Colonic mucosa (tissue), 4 donors: ENCODE measurements around the gene ELAPOR1. TPM values are rescaled to one million over a fixed set of nuclear protein-coding genes. Genes with fewer than 3 reads are reported as not detected.

Experiments used
- DNase-seq: peaks from one replicate; pipeline ENCODE4 v3.0.0-alpha.2; 2020
- H3K27ac ChIP-seq: fragments of 200-600 bp; one replicate; pipeline ENCODE4 v1.8.0; 2021
- H3K27me3 ChIP-seq: fragments of 200-600 bp; one replicate; pipeline ENCODE4 v1.8.0; 2021
- H3K36me3 ChIP-seq: fragments of 200-600 bp; one replicate; pipeline ENCODE4 v1.8.0; 2021
- H3K4me1 ChIP-seq: fragments of 200-600 bp; one replicate; pipeline ENCODE4 v1.8.0; 2021; ENCODE audit warnings: mild to moderate bottlenecking
- H3K4me3 ChIP-seq: fragments of 200-600 bp; one replicate; pipeline ENCODE4 v1.8.0; 2021
- H3K9ac ChIP-seq, 2 donors: one replicate each; pipeline ENCODE4 v1.7.0; 2013; ENCODE audit warnings: control low read depth in 2 of 2, low read depth in 2 of 2, low read length in 2 of 2
- H3K9me3 ChIP-seq: fragments of 200-600 bp; one replicate; pipeline ENCODE4 v1.8.0; 2021
- CTCF ChIP-seq: fragments of 200-600 bp; IDR thresholded peaks from one replicate; pipeline ENCODE4 v1.8.0; 2022; ENCODE audit warnings: antibody characterized with exemption, mild to moderate bottlenecking
- intact Hi-C: fragments of 100-400 bp; cut with DNase I; formaldehyde crosslinking; loops from one replicate; pipeline ENCODE4 v1.14.1; 2022
- total RNA-seq, 2 donors: library from RNA; stranded (reverse); fragmentation: NEBNext Ultra II Directional in 1 of 2; extraction: Animal tissue kit (Norgen Biotek cat#: 25700) in 1 of 2; gene quantifications; one replicate each; pipeline ENCODE4 v1.2.1, GENCODE V29; 2021
- donor health status: healthy.
- donor health status: DM: no; HTN: no; CAD: no.
- donor health status: DM: no; HTN: no; CAD: no.

The ELAPOR1 gene
- total RNA-seq, 2 donors from 2014 or later = 110 to 163 TPM

GRCh38 chr1:109091078-109091838, 22.7 kb upstream of the ELAPOR1 start:
- peaks cover 8% of the 10 kb centered on the region for H3K4me1 ChIP-seq
- peak; percentile 61 for DNase-seq
- TF ChIP-seq CTCF = no peak

GRCh38 chr1:109091839-109092193, 22.1 kb upstream of the ELAPOR1 start:
- intact Hi-C loops = no loop called here
- H3K27ac ChIP-seq = peak overlapping the region; percentile 82
- H3K9me3 ChIP-seq = no peaks in the 10 kb centered on the region
- peak overlapping the region; percentile 96 for H3K9ac ChIP-seq
- H3K27me3 ChIP-seq = no peaks in the 10 kb centered on the region
- H3K4me3 ChIP-seq = peak overlapping the region; percentile 59
- peaks cover 4% of the 10 kb centered on the region for H3K36me3 ChIP-seq
- peaks cover 8% of the 10 kb centered on the region for H3K4me1 ChIP-seq
- no peak for TF ChIP-seq CTCF
- no peak for DNase-seq

More at GRCh38 chr1:109091078-109091838, 22.7 kb upstream of the ELAPOR1 start:
- peak overlapping the region; percentile 82 for H3K27ac ChIP-seq
- peaks cover 4% of the 10 kb centered on the region for H3K36me3 ChIP-seq
- H3K9ac ChIP-seq = peak overlapping the region; percentile 96
- peak overlapping the region; percentile 59 for H3K4me3 ChIP-seq
- H3K9me3 ChIP-seq = no peaks in the 10 kb centered on the region
- intact Hi-C loops = no loop called here
- no peaks in the 10 kb centered on the region for H3K27me3 ChIP-seq

DNA sequence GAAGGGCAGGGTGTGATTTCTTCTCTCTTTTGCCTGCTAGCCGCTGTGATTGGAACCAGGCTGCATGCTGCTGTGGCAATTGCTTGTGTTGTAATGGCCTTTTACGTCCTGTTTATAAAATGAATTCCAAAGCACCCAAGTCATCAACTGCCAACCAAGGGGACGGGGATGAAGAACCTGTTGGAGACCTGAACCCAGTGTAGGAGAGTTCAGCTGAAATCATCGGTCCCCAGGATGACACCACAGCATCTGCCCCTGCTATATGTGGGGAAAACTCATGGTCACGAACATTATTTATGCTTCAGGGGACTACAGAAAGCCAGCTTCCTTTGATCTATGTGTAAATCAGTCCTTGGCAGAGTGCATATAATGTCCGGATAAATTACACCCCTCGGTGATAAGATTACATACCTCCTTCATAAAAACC, 19.5 kb upstream of the ELAPOR1 start:
- H3K36me3 ChIP-seq = peaks cover 4% of the 10 kb centered on the region
- no peak overlapping the region for H3K9ac ChIP-seq
- H3K27ac ChIP-seq = peak overlapping the region; percentile 8
- peaks cover 8% of the 10 kb centered on the region for H3K4me1 ChIP-seq
- intact Hi-C loops = no loop called here
- no peak for DNase-seq
- no peak overlapping the region for H3K4me3 ChIP-seq
- no peaks in the 10 kb centered on the region for H3K27me3 ChIP-seq
- TF ChIP-seq CTCF = no peak
- no peaks in the 10 kb centered on the region for H3K9me3 ChIP-seq

- DNase-seq = no peak
- no peaks in the 10 kb centered on the region for H3K27me3 ChIP-seq
- peaks cover 8% of the 10 kb centered on the region for H3K4me1 ChIP-seq
- no peak overlapping the region for H3K4me3 ChIP-seq
- no peak for TF ChIP-seq CTCF
- H3K9ac ChIP-seq = no peak overlapping the region
- H3K36me3 ChIP-seq = peaks cover 4% of the 10 kb centered on the region
- intact Hi-C loops = no loop called here
- peak overlapping the region; percentile 8 for H3K27ac ChIP-seq
- no peaks in the 10 kb centered on the region for H3K9me3 ChIP-seq
Observed at GRCh38 chr1:109094871-109095270, 19.0 kb upstream of the ELAPOR1 start.

GRCh38 chr1:109095631-109096030, 18.3 kb upstream of the ELAPOR1 start:
- Histone ChIP-seq H3K9me3 (no peaks in the 10 kb centered on the region), H3K36me3 (peaks cover 4% of the 10 kb centered on the region), H3K4me1 (peaks cover 8% of the 10 kb centered on the region), H3K4me3 (no peak overlapping the region), H3K9ac (no peak overlapping the region), H3K27ac (no peak overlapping the region), H3K27me3 (no peaks in the 10 kb centered on the region)
- intact Hi-C loops = no loop called here
- DNase-seq = no peak
- no peak for TF ChIP-seq CTCF
